ELF-1 (cell line): Measurements from ENCODE around the gene TYK2.

Experiments used
- DNase-seq: peaks from one replicate; pipeline ENCODE4 v3.0.0-alpha.2; 2016; ENCODE audit warnings: low read depth, low spot score

Gene TYK2

DNA sequence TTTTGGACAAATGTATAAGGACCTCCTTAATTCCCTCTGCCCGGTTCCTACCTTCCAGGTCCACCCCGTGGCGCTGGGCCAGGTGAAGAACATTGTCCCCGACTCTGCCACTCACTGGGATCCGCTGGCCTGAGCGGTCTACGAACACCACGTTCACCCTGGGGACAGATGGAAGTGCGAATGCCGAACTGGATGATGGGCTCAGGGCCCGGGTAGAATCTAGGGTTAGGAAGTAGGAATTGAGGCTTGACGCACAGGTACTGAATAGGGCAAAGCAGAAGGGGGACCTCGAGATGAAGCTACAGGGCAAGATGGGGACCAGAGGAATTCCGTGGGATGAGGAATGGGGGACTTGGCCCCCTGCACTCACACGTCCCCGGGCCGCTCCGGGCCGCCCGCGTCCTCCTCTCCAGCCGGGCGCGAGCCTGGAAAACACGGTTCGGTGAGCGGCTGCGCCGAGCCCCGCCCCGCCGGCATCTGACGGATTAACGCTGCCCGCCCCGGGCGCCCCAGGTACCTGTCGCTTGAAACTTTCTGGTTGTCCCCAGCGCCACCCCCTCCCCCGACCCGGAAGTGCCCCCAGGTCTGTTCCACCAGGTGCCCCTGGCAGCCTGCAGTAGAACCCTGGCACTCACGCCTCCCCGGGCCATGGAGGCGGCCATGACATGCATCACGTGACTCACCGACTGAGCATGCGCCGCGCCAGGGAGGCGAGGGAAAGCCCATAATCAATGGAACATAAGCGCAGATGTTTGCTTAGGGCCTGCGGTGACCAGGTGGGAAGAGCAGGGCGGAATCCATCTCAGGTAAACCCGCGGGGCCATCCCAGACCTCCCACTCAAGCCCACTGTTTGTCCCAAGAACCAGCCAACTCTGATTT lies 64.8 kb downstream of the TYK2 start, which contains the start of gene FDX2:
TSS of gene FDX2 (minus strand) at position 681 of the 880 bp plus-strand sequence. CDS start at position 662, 19 bp downstream.
- DNase-seq = peak; percentile 87

DNA sequence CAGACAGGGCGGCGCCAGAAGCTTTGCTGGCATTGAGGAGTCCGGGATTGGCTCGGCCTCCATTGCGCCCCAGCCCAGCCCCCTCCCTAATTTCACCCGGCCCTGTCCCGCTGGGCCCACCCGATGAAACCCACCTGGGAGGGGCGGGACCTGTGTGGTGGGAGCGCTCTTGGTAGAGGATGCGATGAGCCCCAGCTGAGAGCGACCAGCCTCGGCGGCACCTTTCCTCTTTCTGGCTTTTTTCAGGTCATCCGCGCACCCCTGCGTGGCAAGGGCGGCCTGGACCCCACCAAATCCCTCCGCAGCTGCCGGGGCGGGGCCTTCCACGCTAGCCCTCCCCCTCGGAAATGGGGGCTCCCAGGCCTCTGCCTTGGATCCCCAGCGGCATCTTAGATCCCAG lies 70.9 kb downstream of the TYK2 start, which contains the start of gene ZGLP1:
TSS of gene ZGLP1 (minus strand) at position 393 of the 400 bp plus-strand sequence.
- DNase-seq = no peak

DNA sequence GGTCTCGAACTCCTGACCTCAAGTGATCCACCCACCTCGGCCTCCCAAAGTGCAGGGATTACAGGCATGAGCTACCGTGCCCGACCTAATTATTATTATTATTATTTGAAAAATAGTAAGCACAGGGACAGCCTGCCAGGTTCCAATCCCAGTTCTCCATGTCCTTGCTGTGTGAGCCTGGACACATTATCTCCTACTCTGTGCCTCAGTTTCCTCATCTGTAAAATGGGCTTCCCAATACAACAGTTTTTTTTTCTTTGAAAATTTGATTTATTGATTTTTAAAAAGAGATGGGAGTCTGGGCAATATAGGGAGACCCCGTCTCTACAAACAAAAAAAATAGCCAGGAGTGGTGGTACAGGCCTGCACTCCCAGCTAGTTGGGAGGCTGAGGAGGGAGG lies 74.0 kb downstream of the TYK2 start:
- no peak for DNase-seq

- DNase-seq = no peak
Measured at GRCh38 chr19:10305139-10305806, 75.1 kb downstream of the TYK2 start.
